GM18507 (cell line): ENCODE measurements around the gene LINS1.

Experiments used
- DNase-seq: peaks from one replicate; pipeline ENCODE4 v3.0.0; 2011; ENCODE audit warnings: low read depth; ENCODE audit not compliant: insufficient read length; ENCODE audit errors: extremely low spot score
- FAIRE-seq: peaks from 2 replicates; lab custom pipeline; 2011; peaks lifted over from hg19 to GRCh38; lab: Jason Lieb, UNC

Gene LINS1

DNA sequence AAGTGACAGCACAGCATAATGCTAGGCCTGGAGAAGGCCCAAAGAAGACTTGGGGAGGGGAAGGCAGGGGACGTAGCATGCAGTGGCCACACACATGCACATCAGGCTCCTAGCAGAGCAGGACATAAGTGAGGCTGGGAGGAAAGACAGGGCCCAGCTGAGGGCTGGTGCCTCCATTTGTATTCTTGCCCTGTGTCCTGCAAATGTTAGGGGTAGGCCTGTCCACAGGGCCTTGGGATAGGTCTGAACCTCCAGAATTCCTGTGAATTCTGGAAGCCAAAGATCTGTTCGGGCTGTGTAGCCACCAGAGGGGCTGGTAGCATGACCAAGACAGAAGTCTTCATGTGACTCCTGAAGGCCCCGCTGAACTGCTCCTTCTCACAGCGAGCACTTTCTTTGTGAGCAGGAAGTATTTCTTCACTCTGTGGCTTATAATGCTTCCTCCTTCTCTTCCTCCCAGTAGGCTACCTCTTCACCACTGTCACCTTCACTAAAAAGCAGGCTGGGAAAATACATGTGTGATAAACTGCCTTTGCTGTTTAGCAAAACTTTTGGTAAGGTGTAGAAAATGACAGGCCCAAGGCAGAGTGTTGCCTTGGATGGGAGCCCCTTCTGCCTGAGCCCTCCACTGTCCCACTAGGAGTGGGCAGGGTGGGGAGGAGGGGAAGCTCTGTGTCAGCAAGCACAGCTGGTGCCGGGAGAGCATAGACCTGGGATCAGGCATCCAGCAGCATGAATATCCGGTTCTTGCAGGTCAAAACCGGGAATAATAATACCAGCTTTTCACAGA, 81.7 kb downstream of the LINS1 start:
- DNase-seq, result no peak
- no peak for FAIRE-seq

DNA sequence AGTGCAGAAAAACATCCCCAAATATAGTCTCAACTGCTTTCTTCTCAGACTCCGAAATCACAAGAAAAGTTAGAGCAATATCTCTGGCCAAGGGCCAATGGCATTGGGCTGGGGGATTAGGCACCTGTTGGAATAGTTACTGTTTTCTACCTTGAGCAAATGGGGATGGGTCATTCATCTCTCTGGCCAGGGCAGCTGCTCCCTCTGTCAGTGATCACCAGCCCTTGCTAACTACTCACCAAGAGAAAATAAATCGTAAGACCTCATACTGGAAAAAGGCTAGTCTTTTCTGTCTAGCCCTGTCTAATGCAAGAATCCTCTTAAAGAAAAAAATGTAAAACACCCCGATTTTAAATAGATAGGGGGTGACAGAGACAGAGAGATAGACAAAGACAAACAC, 84.1 kb downstream of the LINS1 start:
- FAIRE-seq (no peak), DNase-seq (no peak)
